Measurements from ENCODE around the gene MAPK7. TPM values are rescaled to one million over a fixed set of nuclear protein-coding genes. Genes with fewer than 3 reads are reported as not detected.

Gene MAPK7
- total RNA-seq, 1 experiment from 2014 or later = 20.8 TPM

GRCh38 chr17:19344311-19345066, 33.8 kb upstream of the MAPK7 start:
- H3K9me3 ChIP-seq = no peaks in the 10 kb centered on the region
- H3K27me3 ChIP-seq (replicated peaks; ENCODE audit: control insufficient read depth, insufficient read depth, low read length) = no peaks in the 10 kb centered on the region
- no peak overlapping the region for H3K4me3 ChIP-seq (ENCODE audit: low read depth, low read length)
- no peaks in the 10 kb centered on the region for H3K36me3 ChIP-seq (ENCODE audit: control insufficient read depth, insufficient read depth, low read length)
- no peak for TF ChIP-seq CTCF (IDR thresholded peaks at IDR 0.05; ENCODE audit: insufficient read depth in 1 of 2, low read depth in 1 of 2, low read length in 1 of 2, severe bottlenecking in 1 of 2, unreplicated experiment in 1 of 2)
- H3K4me1 ChIP-seq = peaks cover 27% of the 10 kb centered on the region
- intact Hi-C loops (cut with micrococcal nuclease; ENCODE audit: unreplicated experiment) = no loop called here
- Mint-ChIP-seq H3K36me3 (ENCODE audit: insufficient read depth, unreplicated experiment) (peaks cover 18% of the 10 kb centered on the region), H3K4me3 (ENCODE audit: unreplicated experiment) (no peak overlapping the region), H3K27ac (ENCODE audit: unreplicated experiment) (no peak overlapping the region), H3K27me3 (ENCODE audit: insufficient read depth, unreplicated experiment) (no peaks in the 10 kb centered on the region), H3K9me3 (ENCODE audit: unreplicated experiment) (no peaks in the 10 kb centered on the region), H3K4me1 (ENCODE audit: low read depth, unreplicated experiment) (peaks cover 19% of the 10 kb centered on the region)
- ChIA-PET CTCF (no interaction called here), POLR2A (no interaction called here)
- no TSS peak for BruUV-seq (replicated peaks)
- DNase-seq = peak in 1 of 2 experiments; percentile 29

- H3K4me1 ChIP-seq = peaks cover 27% of the 10 kb centered on the region
- H3K4me3 ChIP-seq (ENCODE audit: low read depth, low read length) = no peak overlapping the region
- Mint-ChIP-seq H3K27me3 (ENCODE audit: insufficient read depth, unreplicated experiment) (no peaks in the 10 kb centered on the region), H3K9me3 (ENCODE audit: unreplicated experiment) (no peaks in the 10 kb centered on the region), H3K4me1 (ENCODE audit: low read depth, unreplicated experiment) (peaks cover 19% of the 10 kb centered on the region), H3K27ac (ENCODE audit: unreplicated experiment) (no peak overlapping the region), H3K4me3 (ENCODE audit: unreplicated experiment) (no peak overlapping the region), H3K36me3 (ENCODE audit: insufficient read depth, unreplicated experiment) (peaks cover 18% of the 10 kb centered on the region)
- intact Hi-C loops (cut with micrococcal nuclease; ENCODE audit: unreplicated experiment) = no loop called here
- no peaks in the 10 kb centered on the region for H3K27me3 ChIP-seq (replicated peaks; ENCODE audit: control insufficient read depth, insufficient read depth, low read length)
- no peaks in the 10 kb centered on the region for H3K36me3 ChIP-seq (ENCODE audit: control insufficient read depth, insufficient read depth, low read length)
- ChIA-PET CTCF (no interaction called here), POLR2A (no interaction called here)
- no peak for TF ChIP-seq CTCF (IDR thresholded peaks at IDR 0.05; ENCODE audit: insufficient read depth in 1 of 2, low read depth in 1 of 2, low read length in 1 of 2, severe bottlenecking in 1 of 2, unreplicated experiment in 1 of 2)
- peak in 1 of 2 experiments; percentile 22 for DNase-seq
- H3K9me3 ChIP-seq = no peaks in the 10 kb centered on the region
- BruUV-seq (replicated peaks) = no TSS peak
These were observed 33.2 kb upstream of the MAPK7 start for GRCh38 chr17:19345067-19345460.

DNA sequence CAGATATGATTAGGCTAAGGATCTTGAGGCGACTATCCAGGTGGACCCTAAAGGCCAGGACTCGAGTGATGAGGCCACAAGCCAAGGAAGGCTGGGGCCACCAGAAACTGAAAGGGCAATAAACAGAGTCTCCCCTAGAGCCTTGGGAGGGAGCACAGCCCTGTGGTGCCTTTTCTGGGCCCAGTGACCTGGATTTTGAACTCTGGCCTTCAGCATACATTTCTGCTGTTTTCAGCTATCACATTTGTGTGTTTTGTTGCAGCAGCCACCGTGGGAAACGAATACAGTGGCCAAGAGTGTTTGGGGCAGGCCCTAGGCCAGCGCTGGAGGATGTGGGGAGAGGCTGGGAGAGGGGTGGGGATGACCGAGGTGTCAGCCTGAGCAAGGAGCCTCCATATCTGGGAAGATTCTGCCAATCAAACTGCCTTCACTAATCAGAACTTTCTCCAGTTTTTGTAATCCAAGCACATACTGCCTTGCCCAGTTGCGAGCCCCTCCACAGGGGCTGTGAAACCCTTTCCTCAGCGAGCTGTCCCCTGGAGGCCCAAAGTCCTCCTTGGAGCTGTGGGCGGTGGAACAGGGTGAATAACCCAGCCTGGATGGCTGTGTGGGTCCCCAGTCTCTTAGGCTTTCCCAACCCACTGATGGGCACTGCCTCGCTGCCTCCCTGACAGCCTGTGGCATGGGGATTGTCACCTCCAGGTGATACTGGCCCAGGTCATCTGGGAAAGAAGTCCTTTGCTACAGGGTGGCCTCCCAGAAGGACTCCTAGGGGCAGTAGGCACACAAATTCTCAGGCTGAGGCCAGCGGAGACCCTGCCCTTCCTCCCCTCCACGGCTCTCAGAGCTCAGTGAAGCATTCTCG, 32.6 kb upstream of the MAPK7 start:
- intact Hi-C loops (cut with micrococcal nuclease; ENCODE audit: unreplicated experiment) = no loop called here
- no peaks in the 10 kb centered on the region for H3K36me3 ChIP-seq (ENCODE audit: control insufficient read depth, insufficient read depth, low read length)
- Mint-ChIP-seq H3K27me3 (ENCODE audit: insufficient read depth, unreplicated experiment) (no peaks in the 10 kb centered on the region), H3K4me1 (ENCODE audit: low read depth, unreplicated experiment) (peaks cover 19% of the 10 kb centered on the region), H3K27ac (ENCODE audit: unreplicated experiment) (no peak overlapping the region), H3K9me3 (ENCODE audit: unreplicated experiment) (no peaks in the 10 kb centered on the region), H3K36me3 (ENCODE audit: insufficient read depth, unreplicated experiment) (peaks cover 15% of the 10 kb centered on the region), H3K4me3 (ENCODE audit: unreplicated experiment) (no peak overlapping the region)
- ChIA-PET CTCF (interaction anchor here (0.7 to 1.4 kb wide), 2 partner anchors 16 to 17 kb away, joined by 3 to 4 read pairs; partner anchors contain the start of gene B9D1), POLR2A (no interaction called here)
- DNase-seq = peak in 1 of 2 experiments; percentile 28
- H3K27me3 ChIP-seq (replicated peaks; ENCODE audit: control insufficient read depth, insufficient read depth, low read length) = no peaks in the 10 kb centered on the region
- peaks cover 27% of the 10 kb centered on the region for H3K4me1 ChIP-seq
- no peak overlapping the region for H3K4me3 ChIP-seq (ENCODE audit: low read depth, low read length)
- no peaks in the 10 kb centered on the region for H3K9me3 ChIP-seq
- no peak for TF ChIP-seq CTCF (IDR thresholded peaks at IDR 0.05; ENCODE audit: insufficient read depth in 1 of 2, low read depth in 1 of 2, low read length in 1 of 2, severe bottlenecking in 1 of 2, unreplicated experiment in 1 of 2)
- no TSS peak for BruUV-seq (replicated peaks)
